ENCODE data around the gene SYT1. TPM values are rescaled to one million over a fixed set of nuclear protein-coding genes. Genes with fewer than 3 reads are reported as not detected.

The SYT1 gene
- total RNA-seq, 2 experiments from 2014 or later, result not detected

DNA sequence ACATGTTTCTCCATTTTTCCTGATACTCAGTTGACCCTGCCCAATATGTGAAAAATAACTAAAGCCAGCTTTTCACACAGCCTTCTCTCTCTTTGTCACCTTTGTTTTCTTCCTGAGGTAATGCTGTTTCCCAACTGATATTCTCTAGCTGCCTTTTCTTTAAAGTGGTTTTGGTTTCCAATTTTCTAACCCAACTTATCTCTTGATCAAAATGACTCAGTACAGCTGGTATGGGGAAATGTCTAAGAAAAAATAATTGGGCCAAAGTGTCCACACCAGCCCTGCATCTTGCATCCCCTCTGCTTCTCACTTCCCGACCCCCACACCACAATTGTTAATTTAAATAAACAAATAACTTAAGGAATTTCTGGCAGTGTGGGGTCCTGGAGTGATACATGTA lies 193.8 kb downstream of the SYT1 start:
- POLR2A ChIA-PET, result no interaction called here
- no peak for DNase-seq (ENCODE audit: low spot score)
- no peaks in the 10 kb centered on the region for H3K4me1 ChIP-seq (ENCODE audit: insufficient read depth, low read length, poor library complexity, severe bottlenecking)
- H3K27ac ChIP-seq (ENCODE audit: low read depth, low read length, poor library complexity, severe bottlenecking), result no peak overlapping the region
- no peaks in the 10 kb centered on the region for H3K36me3 ChIP-seq (ENCODE audit: insufficient read depth, low read length)
- H3K9me2 ChIP-seq (ENCODE audit: insufficient read depth, low read length), result no peaks in the 10 kb centered on the region
- no peaks in the 10 kb centered on the region for H3K9me3 ChIP-seq (ENCODE audit: low read length)
- H4K20me1 ChIP-seq (ENCODE audit: insufficient read depth, low read length), result no peaks in the 10 kb centered on the region
- BruUV-seq (replicated peaks), result no TSS peak
- intact Hi-C loops (cut with micrococcal nuclease; ENCODE audit: unreplicated experiment), result no loop called here
- CTCF ChIA-PET (ENCODE audit: unreplicated experiment), result no interaction called here
- TF ChIP-seq, protein P1, sequence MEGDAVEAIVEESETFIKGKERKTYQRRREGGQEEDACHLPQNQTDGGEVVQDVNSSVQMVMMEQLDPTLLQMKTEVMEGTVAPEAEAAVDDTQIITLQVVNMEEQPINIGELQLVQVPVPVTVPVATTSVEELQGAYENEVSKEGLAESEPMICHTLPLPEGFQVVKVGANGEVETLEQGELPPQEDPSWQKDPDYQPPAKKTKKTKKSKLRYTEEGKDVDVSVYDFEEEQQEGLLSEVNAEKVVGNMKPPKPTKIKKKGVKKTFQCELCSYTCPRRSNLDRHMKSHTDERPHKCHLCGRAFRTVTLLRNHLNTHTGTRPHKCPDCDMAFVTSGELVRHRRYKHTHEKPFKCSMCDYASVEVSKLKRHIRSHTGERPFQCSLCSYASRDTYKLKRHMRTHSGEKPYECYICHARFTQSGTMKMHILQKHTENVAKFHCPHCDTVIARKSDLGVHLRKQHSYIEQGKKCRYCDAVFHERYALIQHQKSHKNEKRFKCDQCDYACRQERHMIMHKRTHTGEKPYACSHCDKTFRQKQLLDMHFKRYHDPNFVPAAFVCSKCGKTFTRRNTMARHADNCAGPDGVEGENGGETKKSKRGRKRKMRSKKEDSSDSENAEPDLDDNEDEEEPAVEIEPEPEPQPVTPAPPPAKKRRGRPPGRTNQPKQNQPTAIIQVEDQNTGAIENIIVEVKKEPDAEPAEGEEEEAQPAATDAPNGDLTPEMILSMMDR (conservative IDR thresholded peaks at IDR 0.05; ENCODE audit: low read length), result no peak
- TF ChIP-seq EZH2phosphoT487 (IDR thresholded peaks at IDR 0.05; ENCODE audit: borderline replicate concordance, low read depth, low read length), result no peak
- H3K4me2 ChIP-seq (ENCODE audit: low read length), result no peak overlapping the region
- no peak overlapping the region for H2AFZ ChIP-seq (ENCODE audit: low read length)
- H3K79me2 ChIP-seq (ENCODE audit: insufficient read depth, low read depth, low read length), result no peaks in the 10 kb centered on the region
- no peak overlapping the region for H3K4me3 ChIP-seq (ENCODE audit: low read depth, low read length, poor library complexity, severe bottlenecking)

DNA sequence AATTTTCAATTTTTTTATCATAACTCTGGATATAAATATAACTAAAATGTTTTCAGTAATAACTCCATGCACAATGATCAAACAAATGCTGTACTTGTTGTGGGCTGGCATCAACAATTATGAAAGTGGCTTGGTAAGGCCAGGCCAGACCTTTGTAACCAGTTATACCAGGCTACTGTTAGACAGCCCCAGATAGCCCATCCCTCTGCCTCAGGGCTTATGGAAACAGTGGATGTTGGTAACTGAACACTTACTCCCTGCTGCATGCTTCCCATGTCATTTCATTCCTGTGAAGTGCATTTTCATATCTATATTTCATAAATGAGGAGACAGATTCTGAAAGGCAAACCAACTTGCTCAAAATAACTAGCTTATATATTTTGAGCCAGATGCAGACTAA lies 195.0 kb downstream of the SYT1 start:
- BruUV-seq (replicated peaks), result no TSS peak
- no peaks in the 10 kb centered on the region for H3K36me3 ChIP-seq (ENCODE audit: insufficient read depth, low read length)
- no peak for DNase-seq (ENCODE audit: low spot score)
- H2AFZ ChIP-seq (ENCODE audit: low read length), result no peak overlapping the region
- H3K27ac ChIP-seq (ENCODE audit: low read depth, low read length, poor library complexity, severe bottlenecking), result no peak overlapping the region
- no peaks in the 10 kb centered on the region for H3K9me2 ChIP-seq (ENCODE audit: insufficient read depth, low read length)
- H3K79me2 ChIP-seq (ENCODE audit: insufficient read depth, low read depth, low read length), result no peaks in the 10 kb centered on the region
- no peaks in the 10 kb centered on the region for H3K4me1 ChIP-seq (ENCODE audit: insufficient read depth, low read length, poor library complexity, severe bottlenecking)
- TF ChIP-seq, protein P1 (conservative IDR thresholded peaks at IDR 0.05; ENCODE audit: low read length), result no peak
- no peak for TF ChIP-seq EZH2phosphoT487 (IDR thresholded peaks at IDR 0.05; ENCODE audit: borderline replicate concordance, low read depth, low read length)
- ChIA-PET POLR2A (interaction anchor here (0.6 to 0.9 kb wide), 4 partner anchors 26 to 325 kb away, joined by 3 to 6 read pairs (median 3); no protein-coding TSS in a partner anchor), CTCF (ENCODE audit: unreplicated experiment) (no interaction called here)
- H3K4me3 ChIP-seq (ENCODE audit: low read depth, low read length, poor library complexity, severe bottlenecking), result no peak overlapping the region
- H3K9me3 ChIP-seq (ENCODE audit: low read length), result no peaks in the 10 kb centered on the region
- intact Hi-C loops (cut with micrococcal nuclease; ENCODE audit: unreplicated experiment), result no loop called here
- no peak overlapping the region for H3K4me2 ChIP-seq (ENCODE audit: low read length)
- no peaks in the 10 kb centered on the region for H4K20me1 ChIP-seq (ENCODE audit: insufficient read depth, low read length)

DNA sequence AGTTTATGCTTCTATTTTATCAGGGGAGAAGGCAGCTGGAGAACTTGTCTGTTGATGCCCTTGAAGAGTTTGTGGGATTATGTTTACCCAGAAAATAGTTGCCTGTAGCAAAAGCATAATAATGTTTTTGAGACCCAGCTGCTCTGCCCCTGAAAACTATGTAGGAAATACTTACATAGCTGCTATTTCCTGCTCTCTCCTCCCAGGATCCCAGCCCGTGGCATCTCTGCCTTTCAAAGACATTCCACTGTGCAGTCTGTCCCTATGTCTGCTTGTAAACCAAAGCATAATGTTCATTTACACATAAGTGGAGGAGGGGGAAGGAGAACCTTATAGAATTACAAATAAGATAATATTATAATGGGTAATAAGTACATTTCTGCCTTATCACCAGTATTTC lies 198.7 kb downstream of the SYT1 start:
- Histone ChIP-seq H2AFZ (ENCODE audit: low read length) (no peak overlapping the region), H3K27ac (ENCODE audit: low read depth, low read length, poor library complexity, severe bottlenecking) (no peak overlapping the region), H3K79me2 (ENCODE audit: insufficient read depth, low read depth, low read length) (no peaks in the 10 kb centered on the region), H4K20me1 (ENCODE audit: insufficient read depth, low read length) (no peaks in the 10 kb centered on the region), H3K4me2 (ENCODE audit: low read length) (no peak overlapping the region), H3K9me3 (ENCODE audit: low read length) (no peaks in the 10 kb centered on the region), H3K4me1 (ENCODE audit: insufficient read depth, low read length, poor library complexity, severe bottlenecking) (no peaks in the 10 kb centered on the region), H3K36me3 (ENCODE audit: insufficient read depth, low read length) (no peaks in the 10 kb centered on the region), H3K9me2 (ENCODE audit: insufficient read depth, low read length) (no peaks in the 10 kb centered on the region), H3K4me3 (ENCODE audit: low read depth, low read length, poor library complexity, severe bottlenecking) (no peak overlapping the region)
- CTCF ChIA-PET (ENCODE audit: unreplicated experiment), result no interaction called here
- TF ChIP-seq EZH2phosphoT487 (IDR thresholded peaks at IDR 0.05; ENCODE audit: borderline replicate concordance, low read depth, low read length), result no peak
- TF ChIP-seq, protein P1 (conservative IDR thresholded peaks at IDR 0.05; ENCODE audit: low read length), result no peak
- POLR2A ChIA-PET, result no interaction called here
- no peak for DNase-seq (ENCODE audit: low spot score)
- intact Hi-C loops (cut with micrococcal nuclease; ENCODE audit: unreplicated experiment), result no loop called here
- BruUV-seq (replicated peaks), result no TSS peak

Measured in OCI-LY7 (cell line).